Hepatic stellate cell (primary cell): ENCODE results near the gene ERMARD.

Experiments
- DNase-seq: peaks from one replicate; pipeline ENCODE4 v3.0.0; 2011; ENCODE audit warnings: low spot score

The ERMARD gene

GRCh38 chr6:169783971-169784820 is 32.8 kb downstream of the ERMARD start:
- DNase-seq: no peak

- no peak for DNase-seq
Observed at GRCh38 chr6:169784821-169785340, 33.5 kb downstream of the ERMARD start.

GRCh38 chr6:169785566-169785965 is 34.1 kb downstream of the ERMARD start:
- DNase-seq: no peak

- no peak for DNase-seq
Observed at GRCh38 chr6:169786349-169786748, 34.9 kb downstream of the ERMARD start.

GRCh38 chr6:169787797-169788196 is 36.4 kb downstream of the ERMARD start:
- DNase-seq: no peak

GRCh38 chr6:169788809-169789145 is 37.4 kb downstream of the ERMARD start:
- no peak for DNase-seq

- no peak for DNase-seq
Observed at GRCh38 chr6:169789146-169789943, 37.9 kb downstream of the ERMARD start.

GRCh38 chr6:169789944-169790927 is 38.8 kb downstream of the ERMARD start:
- peak; percentile 93 for DNase-seq

- DNase-seq: no peak
Observed at GRCh38 chr6:169791721-169792131, 40.3 kb downstream of the ERMARD start.

- no peak for DNase-seq
Observed at GRCh38 chr6:169792306-169793015, 41.0 kb downstream of the ERMARD start.

- no peak for DNase-seq
Observed at GRCh38 chr6:169793408-169793807, 42.0 kb downstream of the ERMARD start.

GRCh38 chr6:169794317-169795055 is 43.1 kb downstream of the ERMARD start:
- DNase-seq: no peak

GRCh38 chr6:169795196-169795595 is 43.8 kb downstream of the ERMARD start:
- DNase-seq: no peak

- DNase-seq: no peak
Observed at GRCh38 chr6:169798764-169799473, 47.5 kb downstream of the ERMARD start.

- DNase-seq: no peak
Observed at GRCh38 chr6:169799474-169799926, 48.1 kb downstream of the ERMARD start.

- DNase-seq: no peak
Observed at GRCh38 chr6:169800116-169800667, 48.8 kb downstream of the ERMARD start.

- peak; percentile 63 for DNase-seq
Observed at GRCh38 chr6:169800668-169801395, 49.4 kb downstream of the ERMARD start.

- no peak for DNase-seq
Observed at GRCh38 chr6:169801396-169802160, 50.2 kb downstream of the ERMARD start.
